ENCODE results near the gene IRGQ.

DNA sequence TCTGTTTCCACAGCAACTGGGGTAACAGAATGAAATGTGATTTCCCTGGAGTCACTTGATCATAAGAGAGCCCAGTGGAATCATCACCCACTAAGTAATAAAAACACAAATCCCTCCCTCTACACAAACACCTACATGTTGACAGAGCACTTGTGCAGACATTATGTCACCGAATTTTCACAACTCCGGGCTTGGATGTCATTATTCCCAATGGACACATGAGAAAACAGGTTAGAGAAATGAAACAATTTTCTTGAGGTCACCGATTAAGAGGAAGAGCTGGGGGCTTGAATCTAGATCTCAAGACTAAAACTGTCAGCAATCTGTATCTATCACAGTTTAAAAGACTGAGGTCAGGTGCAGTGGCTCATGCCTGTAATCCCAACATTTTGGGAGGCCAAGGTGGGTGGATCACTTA is 23.8 kb downstream of the IRGQ start:
- TF ChIP-seq, protein P1, sequence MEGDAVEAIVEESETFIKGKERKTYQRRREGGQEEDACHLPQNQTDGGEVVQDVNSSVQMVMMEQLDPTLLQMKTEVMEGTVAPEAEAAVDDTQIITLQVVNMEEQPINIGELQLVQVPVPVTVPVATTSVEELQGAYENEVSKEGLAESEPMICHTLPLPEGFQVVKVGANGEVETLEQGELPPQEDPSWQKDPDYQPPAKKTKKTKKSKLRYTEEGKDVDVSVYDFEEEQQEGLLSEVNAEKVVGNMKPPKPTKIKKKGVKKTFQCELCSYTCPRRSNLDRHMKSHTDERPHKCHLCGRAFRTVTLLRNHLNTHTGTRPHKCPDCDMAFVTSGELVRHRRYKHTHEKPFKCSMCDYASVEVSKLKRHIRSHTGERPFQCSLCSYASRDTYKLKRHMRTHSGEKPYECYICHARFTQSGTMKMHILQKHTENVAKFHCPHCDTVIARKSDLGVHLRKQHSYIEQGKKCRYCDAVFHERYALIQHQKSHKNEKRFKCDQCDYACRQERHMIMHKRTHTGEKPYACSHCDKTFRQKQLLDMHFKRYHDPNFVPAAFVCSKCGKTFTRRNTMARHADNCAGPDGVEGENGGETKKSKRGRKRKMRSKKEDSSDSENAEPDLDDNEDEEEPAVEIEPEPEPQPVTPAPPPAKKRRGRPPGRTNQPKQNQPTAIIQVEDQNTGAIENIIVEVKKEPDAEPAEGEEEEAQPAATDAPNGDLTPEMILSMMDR (IDR thresholded peaks at IDR 0.05; ENCODE audit: borderline replicate concordance, extremely low read depth, low read length, poor library complexity, severe bottlenecking): no peak
- TF ChIP-seq EZH2 (IDR thresholded peaks at IDR 0.05; ENCODE audit: borderline replicate concordance, low read depth, low read length, severe bottlenecking): no peak
